Measurements from ENCODE around the gene DHRS7C. TPM values are rescaled to one million over a fixed set of nuclear protein-coding genes. Genes with fewer than 3 reads are reported as not detected.
A peak's percentile ranks its signal among the peaks of the same experiment; 100 is the strongest.

The DHRS7C gene
- polyA plus RNA-seq, 1 donor (not counting 4 experiments of a cell fraction or from before 2014, with no cell fraction given) = not detected

- no peaks in the 10 kb centered on the region for H3K27me3 ChIP-seq (ENCODE audit: control insufficient read depth, extremely low read depth, insufficient read depth, low read length)
- H3K4me2 ChIP-seq (ENCODE audit: control insufficient read depth, extremely low read depth, insufficient read depth, low read depth, low read length) = no peak overlapping the region
- H3K9ac ChIP-seq (ENCODE audit: control insufficient read depth, extremely low read depth, insufficient read depth, low read length) = no peak overlapping the region
- H3K36me3 ChIP-seq (ENCODE audit: control insufficient read depth in 2 of 2, extremely low read depth in 1 of 2, insufficient read depth in 2 of 2, low read length in 2 of 2) = no peaks in the 10 kb centered on the region
- no peak overlapping the region for H2AFZ ChIP-seq (ENCODE audit: control insufficient read depth, low read length)
- FAIRE-seq = no peak
- no peaks in the 10 kb centered on the region for H3K79me2 ChIP-seq (ENCODE audit: control insufficient read depth, insufficient read depth, low read length)
- no peak overlapping the region for H3K4me3 ChIP-seq (ENCODE audit: control insufficient read depth in 2 of 3, extremely low read depth in 1 of 3, insufficient read depth in 2 of 3, low read depth in 1 of 3, low read length in 3 of 3)
- TF ChIP-seq EZH2 (IDR thresholded peaks at IDR 0.05; ENCODE audit: low read length) (no peak), CTCF (optimal IDR thresholded peaks at IDR 0.05 in 1 of 3, IDR thresholded peaks at IDR 0.05 in 1 of 3, conservative IDR thresholded peaks at IDR 0.05 in 1 of 3; ENCODE audit: extremely low read depth in 1 of 3, insufficient read depth in 2 of 3, low read length in 3 of 3) (no peak)
- no peaks in the 10 kb centered on the region for H3K4me1 ChIP-seq (ENCODE audit: control insufficient read depth, extremely low read depth, insufficient read depth, low read length)
- no peak for DNase-seq (ENCODE audit: low read depth, low spot score)
- dilution Hi-C loops (cut with MboI; ENCODE audit: extremely low pct_ligation_motif_present, low sequenced_read_pairs) = no loop called here
- H3K27ac ChIP-seq (ENCODE audit: control insufficient read depth, insufficient read depth, low read length) = no peak overlapping the region
- H3K9me3 ChIP-seq (ENCODE audit: control insufficient read depth, low read depth, low read length) = no peaks in the 10 kb centered on the region
- no peaks in the 10 kb centered on the region for H3K9me1 ChIP-seq (ENCODE audit: control insufficient read depth, extremely low read depth, insufficient read depth, low read length)
- H4K20me1 ChIP-seq (ENCODE audit: control insufficient read depth, extremely low read depth, insufficient read depth, low read length) = no peaks in the 10 kb centered on the region
Measured at GRCh38 chr17:9824797-9825338, 33.5 kb upstream of the DHRS7C start.

GRCh38 chr17:9824094-9824493 lies 32.7 kb upstream of the DHRS7C start:
- dilution Hi-C loops (cut with MboI; ENCODE audit: extremely low pct_ligation_motif_present, low sequenced_read_pairs) = no loop called here
- H3K4me2 ChIP-seq (ENCODE audit: control insufficient read depth, extremely low read depth, insufficient read depth, low read depth, low read length) = no peak overlapping the region
- no peaks in the 10 kb centered on the region for H3K9me3 ChIP-seq (ENCODE audit: control insufficient read depth, low read depth, low read length)
- H3K9ac ChIP-seq (ENCODE audit: control insufficient read depth, extremely low read depth, insufficient read depth, low read length) = no peak overlapping the region
- TF ChIP-seq EZH2 (IDR thresholded peaks at IDR 0.05; ENCODE audit: low read length) (no peak), CTCF (optimal IDR thresholded peaks at IDR 0.05 in 1 of 3, IDR thresholded peaks at IDR 0.05 in 1 of 3, conservative IDR thresholded peaks at IDR 0.05 in 1 of 3; ENCODE audit: extremely low read depth in 1 of 3, insufficient read depth in 2 of 3, low read length in 3 of 3) (peak in 1 of 3 experiments; percentile 10)
- DNase-seq (ENCODE audit: low read depth, low spot score) (no peak), FAIRE-seq (no peak)
- no peaks in the 10 kb centered on the region for H3K79me2 ChIP-seq (ENCODE audit: control insufficient read depth, insufficient read depth, low read length)
- H3K4me1 ChIP-seq (ENCODE audit: control insufficient read depth, extremely low read depth, insufficient read depth, low read length) = no peaks in the 10 kb centered on the region
- H2AFZ ChIP-seq (ENCODE audit: control insufficient read depth, low read length) = no peak overlapping the region
- no peaks in the 10 kb centered on the region for H3K9me1 ChIP-seq (ENCODE audit: control insufficient read depth, extremely low read depth, insufficient read depth, low read length)
- H3K36me3 ChIP-seq (ENCODE audit: control insufficient read depth in 2 of 2, extremely low read depth in 1 of 2, insufficient read depth in 2 of 2, low read length in 2 of 2) = no peaks in the 10 kb centered on the region
- no peaks in the 10 kb centered on the region for H3K27me3 ChIP-seq (ENCODE audit: control insufficient read depth, extremely low read depth, insufficient read depth, low read length)
- no peak overlapping the region for H3K27ac ChIP-seq (ENCODE audit: control insufficient read depth, insufficient read depth, low read length)
- no peaks in the 10 kb centered on the region for H4K20me1 ChIP-seq (ENCODE audit: control insufficient read depth, extremely low read depth, insufficient read depth, low read length)
- H3K4me3 ChIP-seq (ENCODE audit: control insufficient read depth in 2 of 3, extremely low read depth in 1 of 3, insufficient read depth in 2 of 3, low read depth in 1 of 3, low read length in 3 of 3) = no peak overlapping the region
